ENCODE data around the gene BUB1B.

Gene BUB1B

DNA sequence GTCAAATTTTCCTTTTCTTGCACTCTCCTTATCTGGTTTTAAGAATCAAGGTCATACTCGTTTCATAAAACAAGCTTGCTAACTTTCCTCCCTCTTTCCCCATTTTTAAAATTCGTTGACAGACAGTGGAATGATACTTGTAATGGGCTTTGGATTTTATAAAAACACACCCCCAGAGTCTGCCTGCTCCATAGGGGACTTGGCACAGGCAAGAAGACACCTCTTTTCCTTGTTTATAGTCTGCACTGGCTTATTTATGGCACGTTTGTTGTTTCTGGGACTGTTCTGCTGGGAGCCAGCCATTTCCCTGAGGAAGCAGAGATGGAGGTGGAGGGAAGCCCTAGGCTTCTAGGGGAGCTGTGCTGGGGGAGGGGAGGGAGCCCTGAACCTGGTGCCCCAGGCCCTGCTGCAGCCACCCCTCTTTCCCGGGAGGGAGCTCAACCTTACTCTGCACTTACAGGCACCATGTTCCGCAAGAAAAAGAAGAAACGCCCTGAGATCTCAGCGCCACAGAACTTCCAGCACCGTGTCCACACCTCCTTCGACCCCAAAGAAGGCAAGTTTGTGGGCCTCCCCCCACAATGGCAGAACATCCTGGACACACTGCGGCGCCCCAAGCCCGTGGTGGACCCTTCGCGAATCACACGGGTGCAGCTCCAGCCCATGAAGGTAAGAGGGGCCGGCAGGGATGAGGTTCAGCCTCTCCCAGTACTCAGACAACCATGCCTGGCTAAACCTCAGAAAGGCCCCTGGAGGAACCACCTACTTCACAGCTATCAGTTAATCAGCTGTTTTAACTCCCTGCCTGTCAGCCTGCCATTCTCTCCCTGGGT lies 103.7 kb downstream of the BUB1B start:
- DNase-seq, result no peak
- intact Hi-C loops (cut with DNase I), result no loop called here

DNA sequence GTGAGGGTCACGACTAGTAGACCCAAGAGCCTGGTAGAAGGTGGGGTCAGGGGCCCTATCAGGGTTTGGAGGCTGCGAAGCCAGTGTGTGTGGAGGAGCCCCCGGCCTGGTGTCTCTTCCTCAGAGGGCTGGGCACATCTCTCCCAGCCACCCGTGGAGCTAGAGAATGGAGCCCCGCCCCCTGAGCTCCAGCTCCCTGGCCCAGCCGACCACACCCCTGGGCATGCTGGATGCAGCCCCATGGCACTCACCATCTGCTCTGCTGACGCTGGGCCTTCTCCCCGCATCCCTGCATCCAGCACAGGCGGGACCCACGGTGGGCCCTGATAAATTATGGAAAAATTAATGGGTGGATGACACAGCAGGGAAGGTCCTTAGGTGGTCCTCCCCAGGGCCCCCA lies 104.5 kb downstream of the BUB1B start:
- intact Hi-C loops (cut with DNase I), result no loop called here
- no peak for DNase-seq

DNA sequence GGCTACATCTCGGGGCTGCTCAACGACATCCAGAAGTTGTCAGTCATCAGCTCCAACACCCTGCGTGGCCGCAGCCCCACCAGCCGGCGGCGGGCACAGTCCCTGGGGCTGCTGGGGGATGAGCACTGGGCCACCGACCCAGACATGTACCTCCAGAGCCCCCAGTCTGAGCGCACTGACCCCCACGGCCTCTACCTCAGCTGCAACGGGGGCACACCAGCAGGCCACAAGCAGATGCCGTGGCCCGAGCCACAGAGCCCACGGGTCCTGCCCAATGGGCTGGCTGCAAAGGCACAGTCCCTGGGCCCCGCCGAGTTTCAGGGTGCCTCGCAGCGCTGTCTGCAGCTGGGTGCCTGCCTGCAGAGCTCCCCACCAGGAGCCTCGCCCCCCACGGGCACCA lies 105.0 kb downstream of the BUB1B start:
- no peak for DNase-seq
- intact Hi-C loops (cut with DNase I), result no loop called here

DNA sequence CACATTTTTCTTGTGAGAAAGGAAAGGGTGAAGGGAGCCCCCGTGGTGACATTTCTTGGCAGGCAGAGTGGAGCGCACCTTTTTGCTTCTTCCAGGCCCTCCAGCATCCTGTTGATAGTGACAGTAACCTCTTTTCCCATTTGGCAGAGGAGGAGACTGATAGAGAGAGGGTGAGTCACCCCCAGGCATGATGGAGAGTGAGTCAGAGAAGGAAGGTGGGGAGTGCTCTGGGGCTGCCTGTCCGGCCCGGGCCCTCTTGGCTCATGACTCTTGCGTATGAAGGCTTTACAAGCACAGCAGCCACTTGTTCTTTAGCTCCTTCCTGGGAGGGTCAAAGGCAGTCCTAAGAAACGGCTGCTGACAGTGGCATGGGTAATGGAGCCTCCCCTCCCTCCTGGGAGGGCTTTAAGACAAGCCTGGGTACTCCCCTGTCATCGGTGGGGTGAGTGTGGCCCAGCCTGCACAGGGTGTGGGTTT lies 106.0 kb downstream of the BUB1B start:
- peak in 30 of 42 donors; percentile 20 to 88 (median 62) for DNase-seq
- intact Hi-C loops (cut with DNase I), result no loop called here

DNA sequence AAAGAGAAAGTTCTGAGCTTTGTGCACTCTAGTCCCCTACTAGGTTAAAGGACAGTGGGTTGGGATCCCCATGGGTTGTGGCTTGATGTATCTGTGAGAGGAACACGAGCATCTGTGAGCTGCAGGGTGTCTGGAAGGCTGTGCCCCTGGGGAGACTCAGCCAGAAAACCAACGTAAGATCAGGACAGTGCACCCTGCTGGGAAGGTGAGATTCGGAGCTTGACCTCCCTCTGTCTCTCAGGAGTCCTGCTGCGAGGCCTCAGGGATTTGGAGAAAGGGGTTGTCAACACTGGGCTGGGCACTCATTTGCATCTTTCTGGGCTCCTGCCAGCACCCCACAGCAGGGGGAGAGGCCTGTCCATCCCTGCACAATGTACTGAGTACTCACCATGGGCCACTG lies 106.8 kb downstream of the BUB1B start:
- no peak for DNase-seq
- intact Hi-C loops (cut with DNase I), result no loop called here

DNA sequence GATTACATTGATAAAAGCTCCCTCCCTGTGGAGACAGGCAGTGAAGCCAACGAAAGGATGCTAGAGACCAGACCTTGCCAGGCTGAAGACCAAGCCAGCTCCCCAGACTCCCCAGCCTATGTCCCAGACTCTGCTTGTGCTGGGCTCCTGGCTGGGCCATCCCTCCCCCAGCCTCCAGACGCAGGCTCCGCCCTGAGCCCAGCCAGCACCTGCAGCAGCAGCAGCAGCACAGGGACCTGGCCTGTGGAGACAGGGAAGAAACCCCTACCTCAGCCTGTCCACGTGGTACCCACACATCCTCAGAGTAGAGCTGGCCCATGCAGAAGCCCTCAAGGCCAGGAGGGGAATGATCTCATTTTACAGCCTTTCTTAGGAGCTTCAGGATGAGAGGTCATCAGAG lies 108.7 kb downstream of the BUB1B start:
- intact Hi-C loops (cut with DNase I), result loop anchor here (5.0 kb wide), 1 partner anchor 222 kb away; no protein-coding TSS in a partner anchor
- DNase-seq, result no peak

DNA sequence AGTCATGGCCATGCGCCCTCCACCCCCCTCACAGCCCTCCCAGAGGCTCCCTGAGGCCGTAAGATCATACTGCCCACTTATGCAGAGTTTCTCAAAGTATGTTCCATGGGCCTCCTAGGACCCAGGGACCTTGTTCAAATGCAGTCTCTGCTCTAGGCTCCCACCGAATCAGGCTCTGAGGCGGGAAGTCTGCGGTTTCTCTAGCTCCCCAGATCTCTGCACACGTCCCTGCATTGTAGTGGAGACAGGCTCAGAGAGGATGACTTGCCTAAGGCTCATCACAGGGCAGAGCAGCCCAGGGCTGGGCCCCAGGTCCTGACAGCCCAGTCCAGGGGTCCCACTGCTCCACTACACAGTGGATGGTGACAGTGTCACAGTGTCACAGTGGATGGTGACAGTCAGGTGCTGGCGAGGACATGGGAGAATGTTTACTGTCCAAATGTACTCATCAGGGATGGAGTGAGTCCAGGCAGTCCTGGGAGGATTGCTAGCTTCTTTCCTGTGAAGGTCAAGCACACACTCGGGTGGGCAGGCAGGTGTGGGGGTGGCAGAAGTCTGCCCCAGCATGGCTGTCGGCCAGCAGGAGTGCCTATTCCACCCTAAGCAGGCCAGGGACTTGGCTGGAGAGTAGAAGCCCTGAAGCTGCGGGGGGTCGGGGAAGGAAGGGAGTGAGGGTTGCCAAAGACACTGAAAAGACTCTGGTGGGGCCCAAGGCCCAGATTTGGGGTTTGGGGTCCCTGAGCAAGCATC lies 109.6 kb downstream of the BUB1B start:
- DNase-seq, result no peak
- intact Hi-C loops (cut with DNase I), result loop anchor here (5.0 kb wide), 1 partner anchor 223 kb away; no protein-coding TSS in a partner anchor
